C1 segment of cervical spinal cord (tissue), 14 donors: ENCODE data around the gene PGP.

ENCODE experiments used
- DNase-seq, 14 donors: peaks; one replicate each; lab custom pipeline; 2025; lab: John Stamatoyannopoulos, UW

The PGP gene

DNA sequence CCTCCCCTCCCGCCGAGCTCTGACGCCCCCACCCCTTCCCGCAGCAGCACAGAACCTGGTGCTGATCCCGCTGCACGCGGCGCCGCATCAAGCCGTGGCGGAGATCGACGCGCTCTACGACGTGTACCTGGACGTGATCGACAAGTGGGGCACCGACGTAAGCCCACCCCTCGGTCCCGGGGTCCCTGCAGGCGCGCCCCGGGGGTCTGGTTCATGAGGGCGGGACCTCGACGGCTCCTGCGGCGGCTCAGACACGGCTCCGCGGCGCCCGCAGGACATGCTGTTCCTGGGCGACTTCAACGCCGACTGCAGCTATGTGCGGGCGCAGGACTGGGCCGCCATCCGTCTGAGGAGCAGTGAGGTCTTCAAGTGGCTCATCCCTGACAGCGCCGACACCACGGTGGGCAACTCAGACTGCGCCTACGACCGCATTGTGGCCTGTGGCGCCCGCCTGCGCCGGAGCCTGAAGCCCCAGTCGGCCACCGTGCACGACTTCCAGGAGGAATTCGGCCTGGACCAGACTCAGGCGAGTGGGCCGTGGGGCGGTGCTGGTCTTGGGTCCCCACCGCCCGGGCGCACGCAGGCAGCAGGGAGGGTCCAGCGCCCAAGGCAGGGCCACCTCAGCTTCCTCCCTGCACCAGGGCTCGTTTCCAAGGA, 23.0 kb upstream of the PGP start:
- no peak for DNase-seq

DNA sequence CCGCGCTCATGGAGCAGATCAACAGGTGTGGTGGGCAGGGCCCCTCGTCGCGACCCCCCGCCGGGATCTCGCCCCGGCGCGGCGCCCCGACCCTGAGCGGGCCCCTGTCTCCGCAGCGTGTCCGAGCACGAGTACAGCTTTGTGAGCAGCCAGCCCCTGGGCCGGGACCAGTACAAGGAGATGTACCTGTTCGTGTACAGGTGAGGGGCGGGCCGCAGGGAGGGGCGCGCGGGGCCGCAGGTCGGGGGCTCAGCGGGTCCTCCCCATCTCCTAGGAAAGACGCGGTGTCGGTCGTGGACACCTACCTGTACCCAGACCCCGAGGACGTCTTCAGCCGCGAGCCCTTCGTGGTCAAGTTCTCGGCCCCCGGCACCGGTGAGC, 22.5 kb upstream of the PGP start:
- no peak for DNase-seq

DNA sequence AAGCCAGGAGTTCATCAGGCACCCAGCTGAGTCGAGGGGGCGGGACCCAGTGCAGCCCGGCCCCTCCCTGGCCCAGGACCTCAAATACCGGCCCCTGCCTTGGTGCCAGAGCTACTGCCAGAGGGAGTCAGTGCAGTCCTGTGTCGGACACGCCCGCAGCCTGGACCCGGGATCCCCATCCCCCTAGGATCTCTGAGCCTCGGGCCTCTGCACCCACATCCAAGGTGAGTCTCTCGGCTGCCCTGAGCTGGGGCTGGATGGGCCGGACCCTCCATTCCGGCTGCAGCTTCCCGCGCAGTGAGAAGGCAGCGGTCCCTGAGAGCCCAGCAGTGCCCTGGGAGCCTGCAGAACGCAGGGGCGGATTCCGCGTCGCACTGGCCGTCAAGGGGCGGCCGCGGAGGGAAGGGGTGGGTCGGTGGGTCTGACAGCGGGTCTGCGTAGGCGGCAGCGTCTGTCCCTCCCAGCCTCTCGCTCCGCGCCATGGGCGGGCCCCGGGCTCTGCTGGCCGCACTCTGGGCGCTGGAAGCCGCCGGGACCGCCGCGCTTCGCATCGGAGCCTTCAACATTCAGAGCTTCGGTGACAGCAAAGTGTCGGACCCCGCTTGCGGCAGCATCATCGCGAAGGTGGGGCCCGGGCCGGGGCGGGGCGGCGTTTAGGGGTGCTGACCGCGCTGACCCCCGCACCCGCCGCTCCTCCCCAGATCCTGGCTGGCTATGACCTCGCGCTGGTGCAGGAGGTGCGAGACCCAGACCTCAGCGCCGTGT, 21.9 kb upstream of the PGP start, which contains the start of gene DNASE1L2:
TSS of gene DNASE1L2 (plus strand) at position 108 of the 765 bp plus-strand sequence. CDS start at position 481, 373 bp downstream.
- DNase-seq, result no peak

DNA sequence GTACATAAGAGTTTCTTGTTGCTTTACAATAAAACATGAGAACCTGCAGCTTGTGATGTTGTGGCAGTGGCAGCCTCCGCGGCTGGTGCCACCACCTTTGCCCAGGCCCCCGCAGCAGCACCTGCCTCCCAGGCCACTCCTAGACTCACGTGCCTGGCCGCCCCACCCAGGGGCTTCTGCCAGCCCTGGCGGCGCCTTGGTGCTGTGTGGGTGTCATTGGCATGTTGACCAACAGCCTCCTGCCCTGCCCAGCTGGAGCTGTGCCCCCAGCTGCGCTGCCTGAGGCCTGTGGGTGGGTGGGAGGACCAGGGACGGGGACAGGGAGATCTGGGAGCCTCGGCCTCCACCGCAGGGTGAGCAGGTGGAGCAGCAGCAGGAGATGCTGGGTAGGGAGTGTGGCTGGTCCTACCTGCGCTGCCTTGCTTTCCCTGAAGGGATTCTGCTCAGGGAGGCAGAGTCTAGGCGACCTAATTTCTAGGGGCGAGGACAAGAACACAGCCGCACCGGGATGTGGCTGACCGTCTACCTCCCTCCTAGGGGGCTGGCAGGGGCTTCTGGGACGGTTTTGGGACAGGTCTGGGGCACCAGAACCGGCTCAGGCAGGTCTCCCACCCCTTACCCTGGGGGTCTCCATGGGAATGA, 21.2 kb upstream of the PGP start:
- DNase-seq, result peak in 1 of 14 donors; percentile 21

DNA sequence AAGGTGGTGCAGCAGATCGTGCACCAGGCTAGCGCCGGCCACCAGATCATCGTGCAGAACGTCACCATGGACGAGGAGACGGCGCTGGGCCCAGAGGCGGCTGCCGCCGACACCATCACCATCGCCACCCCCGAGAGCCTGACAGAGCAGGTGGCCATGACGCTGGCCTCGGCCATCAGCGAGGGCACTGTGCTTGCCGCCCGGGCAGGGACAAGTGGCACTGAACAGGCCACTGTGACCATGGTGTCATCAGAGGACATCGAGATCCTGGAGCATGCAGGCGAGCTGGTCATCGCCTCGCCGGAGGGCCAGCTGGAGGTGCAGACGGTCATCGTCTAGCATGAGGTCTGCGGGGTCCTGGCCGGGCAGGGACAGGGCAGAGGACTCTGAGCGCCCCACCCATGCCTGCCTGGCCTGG, 20.6 kb upstream of the PGP start:
- no peak for DNase-seq

DNA sequence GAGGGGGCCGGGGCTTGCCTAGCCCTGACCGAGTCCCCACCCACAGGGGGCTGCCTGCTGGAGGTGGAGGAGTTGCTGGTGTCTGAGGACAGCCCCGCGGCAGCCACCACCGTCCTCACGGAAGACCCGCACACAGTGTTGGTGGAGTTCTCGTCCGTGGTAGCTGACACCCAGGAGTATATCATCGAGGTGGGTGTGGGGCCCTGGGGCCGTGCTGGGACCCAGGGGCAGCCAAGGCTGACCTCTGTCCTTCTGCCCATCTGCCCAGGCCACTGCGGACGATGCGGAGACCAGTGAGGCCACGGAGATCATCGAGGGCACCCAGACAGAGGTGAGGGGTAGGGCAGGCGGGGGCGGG, 20.2 kb upstream of the PGP start:
- DNase-seq, result no peak

DNA sequence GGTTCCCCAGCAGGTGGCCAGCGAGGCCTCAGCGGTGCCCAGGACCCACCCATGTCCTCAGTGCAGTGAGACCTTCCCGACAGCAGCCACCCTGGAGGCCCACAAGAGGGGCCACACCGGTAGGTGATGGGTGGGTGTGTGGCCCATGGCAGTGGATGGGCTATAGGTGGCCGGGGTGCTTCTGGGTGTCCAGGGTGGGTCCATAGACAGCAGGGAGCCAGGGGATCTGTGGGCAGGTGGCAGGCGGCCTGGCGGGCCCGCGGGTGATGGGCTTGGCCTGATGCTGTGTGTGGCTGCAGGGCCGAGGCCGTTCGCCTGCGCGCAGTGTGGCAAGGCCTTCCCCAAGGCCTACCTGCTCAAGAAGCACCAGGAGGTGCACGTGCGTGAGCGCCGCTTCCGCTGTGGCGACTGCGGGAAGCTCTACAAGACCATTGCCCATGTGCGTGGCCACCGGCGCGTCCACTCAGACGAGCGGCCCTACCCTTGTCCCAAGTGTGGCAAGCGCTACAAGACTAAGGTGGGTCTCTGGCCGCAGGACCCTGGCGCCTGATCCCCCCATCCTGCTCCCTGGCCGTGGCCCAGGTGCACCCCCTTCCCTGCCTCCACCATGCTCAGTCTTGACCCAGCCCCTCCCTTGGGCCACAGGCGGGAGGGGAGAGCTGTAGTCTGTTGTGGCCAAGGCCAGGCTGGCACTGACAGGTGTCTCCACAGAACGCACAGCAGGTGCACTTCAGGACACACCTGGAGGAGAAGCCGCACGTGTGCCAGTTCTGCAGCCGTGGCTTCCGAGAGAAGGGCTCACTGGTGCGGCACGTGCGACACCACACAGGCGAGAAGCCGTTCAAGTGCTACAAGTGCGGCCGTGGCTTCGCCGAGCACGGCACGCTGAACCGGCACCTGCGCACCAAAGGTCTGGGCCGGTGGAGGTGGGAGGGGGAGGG, 19.5 kb upstream of the PGP start:
- DNase-seq, result no peak

DNA sequence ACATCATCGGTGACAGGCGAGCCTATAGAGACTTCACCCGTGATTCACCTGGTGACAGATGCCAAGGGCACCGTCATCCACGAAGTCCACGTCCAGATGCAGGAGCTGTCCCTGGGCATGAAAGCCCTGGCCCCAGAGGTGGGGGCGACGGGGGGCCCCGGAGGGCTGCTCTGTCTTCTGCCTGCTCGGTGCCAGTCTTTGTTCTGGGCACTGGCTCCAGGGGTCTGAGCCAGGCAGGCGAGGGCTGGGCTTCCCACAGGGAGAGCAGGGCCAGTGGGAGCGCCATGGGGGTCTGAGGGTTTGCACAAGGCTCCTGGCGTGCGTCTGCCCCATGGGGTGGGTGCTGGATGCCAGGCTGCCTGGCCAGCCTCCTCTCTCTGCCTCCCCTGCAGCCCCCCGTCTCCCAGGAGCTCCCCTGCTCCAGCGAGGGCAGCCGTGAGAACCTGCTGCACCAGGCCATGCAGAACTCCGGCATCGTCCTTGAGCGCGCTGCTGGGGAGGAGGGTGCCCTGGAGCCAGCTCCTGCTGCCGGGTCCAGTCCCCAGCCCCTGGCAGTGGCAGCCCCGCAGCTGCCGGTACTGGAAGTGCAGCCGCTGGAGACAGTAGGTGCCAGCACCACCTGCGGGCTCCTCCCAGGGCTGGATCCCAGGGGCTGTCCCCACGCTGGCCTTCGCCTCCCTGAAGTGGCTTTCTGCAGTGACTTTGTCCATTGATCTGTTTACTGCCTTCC, 18.6 kb upstream of the PGP start:
- peak in 1 of 14 donors; percentile 18 for DNase-seq

DNA sequence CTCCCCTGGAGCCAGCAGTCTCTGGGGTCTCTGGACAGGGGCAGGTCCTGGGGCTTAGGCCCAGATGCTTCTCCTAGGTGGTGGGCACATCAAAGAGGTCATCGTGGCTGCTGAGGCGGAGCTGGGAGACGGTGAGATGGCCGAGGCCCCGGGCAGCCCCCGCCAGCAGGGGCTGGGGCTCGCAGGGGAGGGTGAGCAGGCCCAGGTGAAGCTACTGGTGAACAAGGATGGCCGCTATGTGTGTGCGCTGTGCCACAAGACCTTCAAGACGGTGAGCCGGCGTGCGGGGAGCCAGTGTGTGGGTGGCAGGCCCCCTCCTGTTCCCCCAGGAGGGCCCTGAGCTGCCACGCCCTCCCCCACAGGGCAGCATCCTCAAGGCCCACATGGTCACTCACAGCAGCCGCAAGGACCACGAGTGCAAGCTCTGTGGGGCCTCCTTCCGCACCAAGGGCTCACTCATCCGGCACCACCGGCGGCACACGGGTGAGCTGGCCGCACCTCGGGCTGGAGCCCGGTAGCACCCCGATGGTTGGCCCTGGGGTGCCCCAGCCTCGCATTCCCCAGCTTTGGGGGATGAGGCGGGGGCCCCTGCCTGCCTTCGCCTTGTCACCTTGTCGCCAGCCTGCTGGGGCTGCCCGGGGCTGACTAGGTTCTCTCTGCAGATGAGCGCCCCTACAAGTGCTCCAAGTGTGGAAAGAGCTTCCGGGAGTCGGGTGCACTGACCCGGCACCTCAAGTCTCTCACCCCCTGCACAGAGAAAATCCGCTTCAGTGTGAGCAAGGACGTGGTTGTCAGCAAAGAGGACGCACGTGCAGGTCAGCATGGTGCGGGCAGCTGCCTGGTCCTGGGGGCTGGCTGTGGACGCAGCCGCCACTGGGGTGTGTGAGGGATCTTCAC, 17.7 kb upstream of the PGP start:
- no peak for DNase-seq

DNA sequence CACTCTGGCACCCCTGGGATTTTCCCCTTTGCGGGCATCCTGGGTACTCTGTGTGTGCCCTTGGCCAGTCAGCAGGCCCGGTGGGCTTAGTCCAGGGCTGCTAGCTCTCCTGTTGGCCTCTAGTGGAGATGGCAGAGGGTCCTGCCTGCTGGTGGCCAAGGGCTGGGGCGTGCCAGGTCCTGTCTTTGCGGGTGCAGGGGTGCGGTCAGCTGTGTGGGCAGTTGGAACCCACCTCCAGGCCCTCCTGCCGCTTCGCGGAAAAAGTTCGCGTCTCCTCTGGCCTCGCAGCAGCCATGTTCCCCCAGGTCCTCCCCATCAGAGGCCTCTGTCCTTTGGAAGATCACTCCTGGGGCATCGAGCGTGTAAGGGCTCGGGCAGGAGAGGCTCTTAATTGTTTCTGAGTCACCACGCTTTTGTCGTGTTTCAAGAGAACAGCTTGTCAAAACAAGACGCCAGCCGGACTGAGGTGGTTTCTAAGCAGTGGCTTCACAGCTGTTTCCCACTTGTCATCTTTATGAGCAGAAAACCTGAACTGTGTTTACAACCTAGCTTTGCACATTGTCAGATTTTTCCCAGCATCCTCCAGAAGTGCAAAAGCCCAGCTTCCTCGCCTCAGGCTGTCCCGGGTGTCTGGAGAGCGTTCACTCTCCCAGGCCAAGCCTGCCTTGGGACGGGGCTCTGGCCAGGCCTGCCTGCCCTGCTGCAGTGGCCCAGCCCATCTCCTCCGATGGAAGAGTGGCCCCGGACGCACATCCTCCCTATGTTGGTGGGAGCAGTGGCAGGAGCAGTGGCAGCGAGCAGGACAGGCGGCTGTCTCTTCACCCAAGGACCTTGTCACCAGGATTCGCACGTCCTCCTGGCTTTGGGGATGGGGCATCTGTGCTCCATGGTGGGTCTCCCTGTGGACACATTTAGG, 16.6 kb upstream of the PGP start:
- DNase-seq, result no peak

DNA sequence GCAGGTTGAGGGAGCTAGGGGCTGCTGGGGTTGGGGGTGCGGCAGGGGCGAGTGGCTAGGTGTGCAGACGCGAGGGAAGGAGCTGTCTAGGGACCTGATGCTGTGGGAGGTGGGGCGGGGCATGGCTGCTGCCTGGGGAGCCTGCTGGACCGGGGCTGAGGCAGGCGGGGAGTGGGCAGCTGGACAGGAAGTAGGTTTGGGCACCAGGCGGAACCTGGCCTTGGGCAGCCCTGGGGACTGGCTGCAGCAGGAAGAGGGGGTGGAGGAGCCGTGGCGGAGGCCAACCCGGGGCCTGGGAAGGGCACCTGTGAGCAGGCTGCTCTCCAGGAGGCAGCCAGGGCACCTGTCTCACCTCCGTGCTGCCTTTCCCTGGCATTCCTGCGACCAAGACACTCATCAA, 15.7 kb upstream of the PGP start:
- no peak for DNase-seq

DNA sequence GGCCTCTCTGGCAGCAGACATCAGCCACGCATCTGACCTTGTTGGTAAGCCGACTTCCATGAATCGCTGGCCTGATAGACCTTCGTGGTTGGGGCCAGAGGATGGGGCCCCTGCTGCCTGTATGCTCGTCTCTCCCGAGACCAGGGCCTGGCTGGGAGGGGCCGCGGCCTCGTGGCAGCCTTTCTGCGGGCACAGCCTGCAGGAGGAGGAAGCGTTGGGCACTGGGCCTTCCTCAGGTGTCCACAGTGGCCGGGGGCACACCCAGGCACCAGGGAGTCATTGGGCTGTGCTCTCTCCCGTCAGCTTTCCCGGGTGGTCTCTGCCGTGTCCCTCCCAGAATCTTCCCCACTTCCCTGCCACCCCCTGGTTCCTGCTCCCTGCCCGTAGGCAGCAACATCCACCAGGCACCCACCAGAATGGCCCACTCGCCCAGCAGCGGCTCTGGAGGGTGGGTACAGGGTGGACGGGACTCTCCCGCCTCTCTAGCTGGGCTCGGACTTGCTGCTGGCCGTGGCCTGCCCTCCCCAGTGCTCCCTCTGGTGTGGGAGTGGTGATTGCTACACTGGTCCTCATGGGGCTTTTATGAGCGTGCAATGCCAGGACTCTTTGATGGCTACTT, 15.1 kb upstream of the PGP start:
- DNase-seq, result no peak

DNA sequence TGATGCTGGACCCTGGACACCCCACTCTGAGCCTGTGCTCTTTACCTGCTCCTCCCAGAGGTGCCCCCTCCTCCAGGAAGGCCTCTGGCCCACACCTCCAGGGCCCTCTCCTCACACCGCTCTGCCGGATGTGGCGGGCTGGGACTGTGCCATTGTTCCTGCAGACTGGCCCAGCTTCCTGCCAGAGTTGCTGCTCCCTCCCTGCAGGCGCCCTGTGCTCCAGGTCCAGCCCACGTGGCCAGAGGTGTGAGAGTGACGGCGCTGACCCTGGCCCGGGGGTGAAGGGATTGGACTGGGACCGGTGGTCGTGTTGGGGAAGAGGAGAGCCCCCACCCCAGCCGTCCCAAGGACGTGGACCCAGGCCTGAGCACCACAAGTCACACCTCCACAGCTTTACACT, 14.5 kb upstream of the PGP start:
- no peak for DNase-seq

DNA sequence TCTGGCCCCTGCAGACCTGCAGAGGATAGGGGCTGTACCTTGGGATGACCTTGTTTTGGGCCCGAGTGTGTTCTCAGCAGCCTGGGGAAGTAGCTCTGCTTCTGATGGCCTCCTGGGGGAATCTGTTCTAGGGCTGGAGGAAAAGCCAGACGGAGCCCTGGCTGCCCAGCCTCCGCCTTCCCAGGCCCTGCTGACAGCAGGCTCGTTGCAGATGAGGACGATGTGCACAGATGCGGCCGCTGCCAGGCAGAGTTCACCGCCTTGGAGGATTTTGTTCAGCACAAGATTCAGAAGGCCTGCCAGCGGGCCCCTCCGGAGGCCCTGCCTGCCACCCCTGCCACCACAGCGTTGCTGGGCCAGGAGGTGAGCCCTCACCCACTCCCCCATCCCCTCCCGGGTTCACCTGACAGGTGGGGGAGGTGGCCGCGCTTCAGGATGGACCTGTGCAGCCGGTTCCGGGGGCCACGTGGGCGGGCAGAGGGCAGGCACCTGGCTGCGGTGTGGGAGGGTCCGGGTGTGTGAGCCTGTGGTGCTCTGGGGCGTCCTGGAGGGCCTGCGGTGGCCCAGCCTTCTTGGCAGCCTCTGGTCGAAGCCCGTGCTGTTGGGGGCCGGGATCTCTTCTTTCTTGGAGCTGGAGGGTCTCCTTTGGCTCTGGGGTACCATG, 13.7 kb upstream of the PGP start:
- DNase-seq, result no peak

DNA sequence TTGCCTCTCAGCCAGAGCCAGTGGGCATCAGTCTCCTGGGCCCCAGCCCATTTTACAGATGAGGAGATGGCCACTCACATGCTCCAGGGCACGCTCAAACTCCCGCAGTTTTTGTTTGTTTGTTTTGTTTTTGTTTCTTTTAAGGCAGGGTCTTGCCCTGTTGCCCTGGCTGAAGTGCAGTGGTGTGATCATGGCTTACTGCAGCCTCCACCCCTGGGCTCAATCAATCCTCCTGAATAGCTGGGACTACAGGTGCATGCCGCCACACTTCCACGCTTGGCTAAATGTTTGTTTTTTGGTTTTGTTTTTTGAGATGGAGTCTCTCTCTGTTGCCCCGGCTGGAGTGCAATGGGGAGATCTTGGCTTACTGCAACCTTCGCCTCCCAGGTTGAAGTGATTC, 12.3 kb upstream of the PGP start:
- DNase-seq, result no peak

DNA sequence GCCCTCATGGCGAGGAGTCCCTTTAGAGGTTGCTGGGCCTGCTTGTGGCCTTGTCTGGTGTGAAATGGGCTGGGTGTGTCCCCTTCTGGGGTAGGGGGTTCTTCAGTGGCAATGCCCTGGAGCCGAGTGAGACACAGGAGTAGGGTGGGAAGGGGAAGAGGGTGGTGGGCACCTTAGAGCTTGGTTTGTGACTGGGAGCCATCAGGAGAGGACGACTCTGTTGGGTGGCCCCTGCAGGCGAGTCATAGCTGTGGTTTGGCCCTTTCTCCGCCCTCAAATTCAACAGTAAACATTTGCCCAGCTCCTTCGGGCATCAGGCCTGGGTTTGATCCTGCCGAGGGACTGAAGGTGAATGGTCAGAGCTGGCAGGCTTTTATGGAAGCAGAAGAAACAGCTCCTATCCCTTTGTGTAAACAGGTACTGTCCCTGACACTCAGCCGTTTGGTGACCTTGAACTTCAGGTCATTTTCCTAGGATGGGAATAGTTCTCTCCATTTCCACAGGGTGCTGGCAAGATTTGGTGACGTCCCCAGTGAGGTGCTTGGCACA, 11.7 kb upstream of the PGP start:
- DNase-seq, result no peak

DNA sequence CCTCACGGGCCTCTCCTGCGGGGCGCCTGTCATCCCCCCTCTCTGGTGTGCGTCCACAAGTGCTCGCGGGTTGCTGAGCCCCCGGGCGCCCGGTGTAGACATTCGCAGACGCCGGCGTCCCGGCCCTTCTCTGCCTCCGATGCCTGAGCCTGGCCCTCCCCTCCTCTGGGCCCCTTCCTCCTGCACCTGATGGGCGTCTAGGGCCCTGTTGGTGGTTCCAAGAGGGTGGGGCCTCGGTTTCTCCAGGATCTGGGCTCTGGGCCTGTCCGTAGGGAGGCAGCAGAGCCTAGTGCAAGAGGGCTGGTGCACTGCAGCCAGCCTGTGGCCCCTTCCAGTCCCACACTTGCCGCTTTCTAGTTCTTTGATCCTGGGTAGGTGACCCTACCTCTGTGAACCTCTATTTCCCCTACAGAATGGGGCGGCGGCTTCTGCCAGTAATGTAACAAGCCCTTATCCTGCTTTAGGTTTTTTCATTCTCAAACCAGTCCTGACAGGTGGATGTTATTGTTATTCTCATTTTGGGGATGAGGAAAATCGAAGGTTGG, 9.4 kb upstream of the PGP start:
- DNase-seq, result peak in 3 of 14 donors; percentile 34 to 60 (median 59)
